ENCODE results near the gene STRN4. TPM values are rescaled to one million over a fixed set of nuclear protein-coding genes. Genes with fewer than 3 reads are reported as not detected.

STRN4 gene
- total and polyA plus RNA-seq, 12 donors = 43.3 to 63.3 (median 50.3) TPM

- DNase-seq (no peak), ATAC-seq (no peak)
- Histone ChIP-seq H3K4me3 (no peak overlapping the region), H3K27ac (peak overlapping the region in 1 of 10 donors; percentile 21), H3K27me3 (no peaks in the 10 kb centered on the region), H3K9me3 (no peaks in the 10 kb centered on the region), H3K36me3 (peaks cover 3 to 74% (median 59%) of the 10 kb centered on the region in 9 donors), H3K4me1 (peaks cover under 1 to 38% (median 22%) of the 10 kb centered on the region in 9 donors)
- 91 to 92% methylated on average over 22 of the region's 22 CpGs for WGBS, 2 donors
- intact Hi-C loops (cut with DNase I) = no loop called here
- no peak for TF ChIP-seq CTCF (IDR thresholded peaks at IDR 0.05)
These were observed 25.6 kb downstream of the STRN4 start for GRCh38 chr19:46720503-46721239.

GRCh38 chr19:46719629-46720502, 26.4 kb downstream of the STRN4 start:
- Histone ChIP-seq H3K27ac (peak overlapping the region in 2 of 10 donors; percentile 21 to 91), H3K27me3 (no peaks in the 10 kb centered on the region), H3K4me1 (peaks cover 7 to 46% (median 29%) of the 10 kb centered on the region in 9 donors), H3K9me3 (no peaks in the 10 kb centered on the region), H3K4me3 (no peak overlapping the region), H3K36me3 (peaks cover 3 to 66% (median 51%) of the 10 kb centered on the region in 9 donors)
- no peak for TF ChIP-seq CTCF (IDR thresholded peaks at IDR 0.05)
- 85 to 88% methylated on average over 23 to 25 of the region's 25 CpGs for WGBS, 2 donors
- intact Hi-C loops (cut with DNase I) = no loop called here
- no peak for ATAC-seq
- DNase-seq = no peak

- intact Hi-C loops (cut with DNase I) = no loop called here
- H3K27ac ChIP-seq = peak overlapping the region in 8 of 10 donors; percentile 78 to 95 (median 91)
- no peaks in the 10 kb centered on the region for H3K27me3 ChIP-seq
- no peaks in the 10 kb centered on the region for H3K9me3 ChIP-seq
- no peak for ATAC-seq
- peaks cover 3 to 58% (median 44%) of the 10 kb centered on the region in 9 donors for H3K36me3 ChIP-seq
- H3K4me3 ChIP-seq = no peak overlapping the region
- 80 to 83% methylated on average over 15 of the region's 15 CpGs for WGBS, 2 donors
- no peak for DNase-seq
- peaks cover 8 to 51% (median 33%) of the 10 kb centered on the region in 9 donors for H3K4me1 ChIP-seq
- TF ChIP-seq CTCF (IDR thresholded peaks at IDR 0.05) = no peak
These were observed 27.2 kb downstream of the STRN4 start for GRCh38 chr19:46718934-46719622.
